Measurements from ENCODE around the gene TXNRD2. TPM values are rescaled to one million over a fixed set of nuclear protein-coding genes. Genes with fewer than 3 reads are reported as not detected.

Gene TXNRD2
- total RNA-seq, 2 experiments from 2014 or later, result 24.7 to 28.9 TPM

DNA sequence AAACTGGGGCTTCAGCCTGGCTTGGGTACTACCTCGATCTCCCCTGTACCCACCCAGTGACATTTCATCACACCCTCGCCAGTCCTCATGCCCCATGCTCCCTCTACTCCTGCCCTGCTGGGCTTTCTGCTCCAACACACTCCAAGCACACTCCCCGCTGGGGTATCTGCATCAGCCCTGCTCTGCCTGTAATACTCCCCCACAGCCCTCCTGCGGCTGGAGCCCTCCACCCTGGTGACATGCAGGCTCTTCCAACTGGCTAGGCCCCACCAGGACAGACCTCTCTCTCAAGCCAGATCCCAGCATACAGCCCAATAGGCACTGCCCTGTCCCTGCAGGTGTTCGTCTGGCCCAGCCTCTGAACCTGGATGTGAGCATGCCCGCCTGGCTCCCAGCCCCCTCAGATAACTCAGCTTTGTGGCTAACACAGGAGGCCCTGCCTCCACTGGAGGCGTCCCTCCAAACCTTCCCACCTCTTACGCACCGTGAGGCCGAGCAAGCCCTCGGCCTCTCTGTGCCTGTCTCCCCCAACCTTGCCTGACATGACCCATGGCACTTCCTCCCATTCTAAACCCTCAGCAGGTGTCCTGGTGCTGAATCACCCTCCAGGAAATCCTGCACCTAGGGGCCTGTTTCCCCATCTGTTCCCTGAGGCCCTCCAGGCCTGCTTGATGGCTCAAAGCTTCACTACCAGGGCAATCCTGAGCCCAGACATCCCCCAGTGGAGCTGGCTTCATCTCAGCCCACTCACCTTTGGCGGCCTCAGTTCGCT, 33.5 kb upstream of the TXNRD2 start:
- TF ChIP-seq, protein P1, sequence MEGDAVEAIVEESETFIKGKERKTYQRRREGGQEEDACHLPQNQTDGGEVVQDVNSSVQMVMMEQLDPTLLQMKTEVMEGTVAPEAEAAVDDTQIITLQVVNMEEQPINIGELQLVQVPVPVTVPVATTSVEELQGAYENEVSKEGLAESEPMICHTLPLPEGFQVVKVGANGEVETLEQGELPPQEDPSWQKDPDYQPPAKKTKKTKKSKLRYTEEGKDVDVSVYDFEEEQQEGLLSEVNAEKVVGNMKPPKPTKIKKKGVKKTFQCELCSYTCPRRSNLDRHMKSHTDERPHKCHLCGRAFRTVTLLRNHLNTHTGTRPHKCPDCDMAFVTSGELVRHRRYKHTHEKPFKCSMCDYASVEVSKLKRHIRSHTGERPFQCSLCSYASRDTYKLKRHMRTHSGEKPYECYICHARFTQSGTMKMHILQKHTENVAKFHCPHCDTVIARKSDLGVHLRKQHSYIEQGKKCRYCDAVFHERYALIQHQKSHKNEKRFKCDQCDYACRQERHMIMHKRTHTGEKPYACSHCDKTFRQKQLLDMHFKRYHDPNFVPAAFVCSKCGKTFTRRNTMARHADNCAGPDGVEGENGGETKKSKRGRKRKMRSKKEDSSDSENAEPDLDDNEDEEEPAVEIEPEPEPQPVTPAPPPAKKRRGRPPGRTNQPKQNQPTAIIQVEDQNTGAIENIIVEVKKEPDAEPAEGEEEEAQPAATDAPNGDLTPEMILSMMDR (conservative IDR thresholded peaks at IDR 0.05; ENCODE audit: low read length), result no peak
- no peak for TF ChIP-seq EZH2phosphoT487 (IDR thresholded peaks at IDR 0.05; ENCODE audit: borderline replicate concordance, low read depth, low read length)
- H3K36me3 ChIP-seq (ENCODE audit: insufficient read depth, low read length), result no peaks in the 10 kb centered on the region
- H4K20me1 ChIP-seq (ENCODE audit: insufficient read depth, low read length), result no peaks in the 10 kb centered on the region
- peak; percentile 52 for DNase-seq (ENCODE audit: low spot score)
- peak overlapping the region; percentile 17 for H3K27ac ChIP-seq (ENCODE audit: low read depth, low read length, poor library complexity, severe bottlenecking)
- no peaks in the 10 kb centered on the region for H3K79me2 ChIP-seq (ENCODE audit: insufficient read depth, low read depth, low read length)
- intact Hi-C loops (cut with micrococcal nuclease; ENCODE audit: unreplicated experiment), result no loop called here
- H3K9me3 ChIP-seq (ENCODE audit: low read length), result no peaks in the 10 kb centered on the region
- H2AFZ ChIP-seq (ENCODE audit: low read length), result no peak overlapping the region
- ChIA-PET POLR2A (no interaction called here), CTCF (ENCODE audit: unreplicated experiment) (no interaction called here)
- no TSS peak for BruUV-seq (replicated peaks)
- H3K4me3 ChIP-seq (ENCODE audit: low read depth, low read length, poor library complexity, severe bottlenecking), result no peak overlapping the region
- H3K4me1 ChIP-seq (ENCODE audit: insufficient read depth, low read length, poor library complexity, severe bottlenecking), result peaks cover 20% of the 10 kb centered on the region
- no peaks in the 10 kb centered on the region for H3K9me2 ChIP-seq (ENCODE audit: insufficient read depth, low read length)
- peak overlapping the region; percentile 20 for H3K4me2 ChIP-seq (ENCODE audit: low read length)

DNA sequence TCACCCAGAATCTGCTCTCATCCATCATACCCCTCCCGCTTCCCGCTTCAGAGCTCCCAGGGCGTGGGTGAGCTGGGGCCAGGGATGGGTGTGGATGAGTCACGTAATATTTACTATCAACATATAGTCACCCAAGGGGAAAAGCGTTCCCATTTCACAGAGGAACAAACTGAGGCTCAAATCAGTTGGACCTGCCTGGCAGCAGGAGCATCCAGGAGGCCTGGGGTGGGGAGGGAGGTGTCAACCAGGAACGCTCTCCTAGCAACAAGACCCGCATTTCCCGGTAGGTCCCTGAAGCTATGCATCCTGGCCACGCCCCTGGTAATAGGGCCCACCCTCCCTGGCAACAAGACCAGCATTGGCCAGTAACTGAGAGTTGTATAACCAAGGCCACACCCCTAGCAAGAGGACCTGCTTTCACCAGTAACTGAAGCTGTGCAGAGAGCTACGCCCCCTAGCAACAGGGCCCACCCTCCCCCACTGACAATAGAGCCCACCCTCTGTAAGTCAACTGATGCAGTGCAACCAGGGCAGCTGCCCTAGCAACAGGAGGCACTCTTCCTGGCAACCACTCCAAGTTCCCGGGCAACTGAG, 32.7 kb upstream of the TXNRD2 start:
- intact Hi-C loops (cut with micrococcal nuclease; ENCODE audit: unreplicated experiment), result no loop called here
- no peaks in the 10 kb centered on the region for H3K9me2 ChIP-seq (ENCODE audit: insufficient read depth, low read length)
- BruUV-seq (replicated peaks), result no TSS peak
- peak; percentile 85 for DNase-seq (ENCODE audit: low spot score)
- no peaks in the 10 kb centered on the region for H3K9me3 ChIP-seq (ENCODE audit: low read length)
- peak overlapping the region; percentile 25; the same call in 1 of the 2 replicates for H3K4me2 ChIP-seq (ENCODE audit: low read length)
- H3K4me1 ChIP-seq (ENCODE audit: insufficient read depth, low read length, poor library complexity, severe bottlenecking), result peaks cover 20% of the 10 kb centered on the region
- H3K36me3 ChIP-seq (ENCODE audit: insufficient read depth, low read length), result no peaks in the 10 kb centered on the region
- ChIA-PET POLR2A (no interaction called here), CTCF (ENCODE audit: unreplicated experiment) (no interaction called here)
- no peak overlapping the region for H3K4me3 ChIP-seq (ENCODE audit: low read depth, low read length, poor library complexity, severe bottlenecking)
- TF ChIP-seq, protein P1 (conservative IDR thresholded peaks at IDR 0.05; ENCODE audit: low read length), result peak; percentile 29; the same call in 1 of the 2 replicates
- TF ChIP-seq EZH2phosphoT487 (IDR thresholded peaks at IDR 0.05; ENCODE audit: borderline replicate concordance, low read depth, low read length), result no peak
- no peak overlapping the region for H2AFZ ChIP-seq (ENCODE audit: low read length)
- H4K20me1 ChIP-seq (ENCODE audit: insufficient read depth, low read length), result no peaks in the 10 kb centered on the region
- H3K79me2 ChIP-seq (ENCODE audit: insufficient read depth, low read depth, low read length), result no peaks in the 10 kb centered on the region
- H3K27ac ChIP-seq (ENCODE audit: low read depth, low read length, poor library complexity, severe bottlenecking), result no peak overlapping the region

Data from OCI-LY7 (cell line).